Gastrocnemius medialis (tissue), 4 donors: ENCODE data around the gene KLRC1.

ENCODE experiments used
- POLR2A ChIP-seq, 2 donors: fragments of 450-650 bp; IDR thresholded peaks; one replicate each; pipeline ENCODE4 v1.6.1; 2017; ENCODE audit warnings: antibody characterized with exemption in 2 of 2, mild to moderate bottlenecking in 2 of 2, moderate library complexity in 2 of 2
- TF ChIP-seq, protein P1 (sequence below), 5 experiments: fragments of 450-650 bp in 3 of 5; fragments of 200-600 bp in 2 of 5; sonication (generic) in 2 of 5; IDR thresholded peaks in 4 of 5; conservative IDR thresholded peaks in 1 of 5; 1 replicate in 4 of 5; 2 replicates in 1 of 5; pipeline ENCODE4 v1.5.1; 2016 to 2019; ENCODE audit warnings: antibody characterized with exemption in 5 of 5, mild to moderate bottlenecking in 3 of 5, moderate library complexity in 3 of 5

DNA sequence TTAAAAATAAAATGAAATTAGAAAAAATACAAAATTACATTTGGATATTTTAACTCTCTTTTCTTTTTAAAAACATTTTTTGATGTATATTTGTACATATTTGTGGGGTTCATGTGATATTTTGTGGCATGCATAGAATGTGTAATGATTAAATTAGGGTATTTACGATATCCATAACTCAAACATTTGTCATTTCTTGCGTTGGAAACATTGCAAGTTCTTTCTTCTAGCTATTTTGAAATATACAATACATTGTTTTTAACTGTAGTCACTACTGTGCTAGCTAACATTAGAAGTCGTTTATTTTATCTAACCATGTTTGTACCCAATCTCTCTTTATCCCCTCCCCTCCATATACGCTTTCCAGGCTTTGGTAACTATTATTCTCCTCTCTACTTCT, 38.6 kb upstream of the KLRC1 start:
- TF ChIP-seq, protein P1, sequence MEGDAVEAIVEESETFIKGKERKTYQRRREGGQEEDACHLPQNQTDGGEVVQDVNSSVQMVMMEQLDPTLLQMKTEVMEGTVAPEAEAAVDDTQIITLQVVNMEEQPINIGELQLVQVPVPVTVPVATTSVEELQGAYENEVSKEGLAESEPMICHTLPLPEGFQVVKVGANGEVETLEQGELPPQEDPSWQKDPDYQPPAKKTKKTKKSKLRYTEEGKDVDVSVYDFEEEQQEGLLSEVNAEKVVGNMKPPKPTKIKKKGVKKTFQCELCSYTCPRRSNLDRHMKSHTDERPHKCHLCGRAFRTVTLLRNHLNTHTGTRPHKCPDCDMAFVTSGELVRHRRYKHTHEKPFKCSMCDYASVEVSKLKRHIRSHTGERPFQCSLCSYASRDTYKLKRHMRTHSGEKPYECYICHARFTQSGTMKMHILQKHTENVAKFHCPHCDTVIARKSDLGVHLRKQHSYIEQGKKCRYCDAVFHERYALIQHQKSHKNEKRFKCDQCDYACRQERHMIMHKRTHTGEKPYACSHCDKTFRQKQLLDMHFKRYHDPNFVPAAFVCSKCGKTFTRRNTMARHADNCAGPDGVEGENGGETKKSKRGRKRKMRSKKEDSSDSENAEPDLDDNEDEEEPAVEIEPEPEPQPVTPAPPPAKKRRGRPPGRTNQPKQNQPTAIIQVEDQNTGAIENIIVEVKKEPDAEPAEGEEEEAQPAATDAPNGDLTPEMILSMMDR (IDR thresholded peaks at IDR 0.05 in 4 of 5, conservative IDR thresholded peaks at IDR 0.05 in 1 of 5): no peak
- TF ChIP-seq POLR2A (IDR thresholded peaks at IDR 0.05): no peak
